Karpas-422 (cell line): Measurements from ENCODE around the gene RRN3. TPM values are rescaled to one million over a fixed set of nuclear protein-coding genes. Genes with fewer than 3 reads are reported as not detected.
"Not testable (repeated sequence)": the region's sequence is repeated elsewhere in the genome, so short reads cannot be mapped to it uniquely, and the experiment has no call there.

Experiments
- DNase-seq: peaks from one replicate; pipeline ENCODE4 v3.0.0-alpha.2; 2015
- H2AFZ ChIP-seq: fragments of 200-600 bp; sonication (generic); 2 replicates; pipeline ENCODE4 v1.6.1; 2014; ENCODE audit warnings: antibody characterized with exemption, low read length, mixed read lengths
- H3K27ac ChIP-seq: fragments of 200-600 bp; sonication (generic); 2 replicates; pipeline ENCODE4 v1.5.1; 2014; ENCODE audit warnings: mild to moderate bottlenecking, low read length, moderate library complexity
- H3K27me3 ChIP-seq: fragments of 200-600 bp; sonication (generic); 2 replicates; pipeline ENCODE4 v1.6.1; 2014; ENCODE audit warnings: low read length, mixed read lengths
- H3K36me3 ChIP-seq: fragments of 200-600 bp; sonication (generic); 2 replicates; pipeline ENCODE4 v1.6.1; 2014; ENCODE audit warnings: low read length, mixed read lengths; ENCODE audit not compliant: insufficient read depth
- H3K4me1 ChIP-seq: fragments of 200-600 bp; sonication (generic); 2 replicates; pipeline ENCODE4 v1.6.1; 2014; ENCODE audit warnings: mild to moderate bottlenecking, low read length, mixed read lengths
- H3K4me2 ChIP-seq: fragments of 200-600 bp; sonication (generic); 2 replicates; pipeline ENCODE4 v1.6.1; 2014; ENCODE audit warnings: low read length, low read depth, mild to moderate bottlenecking; ENCODE audit not compliant: poor library complexity, severe bottlenecking
- H3K4me3 ChIP-seq: fragments of 200-600 bp; sonication (generic); 2 replicates; pipeline ENCODE4 v1.5.1; 2014; ENCODE audit warnings: mild to moderate bottlenecking, antibody characterized with exemption, low read length, mixed read lengths
- H3K79me2 ChIP-seq: fragments of 200-600 bp; sonication (generic); 2 replicates; pipeline ENCODE4 v1.6.1; 2014; ENCODE audit warnings: mild to moderate bottlenecking, low read length, mixed read lengths
- H3K9ac ChIP-seq: fragments of 200-600 bp; sonication (generic); 2 replicates; pipeline ENCODE4 v1.6.0; 2014; ENCODE audit warnings: low read length
- H3K9me2 ChIP-seq: fragments of 200-600 bp; sonication (generic), shearing (Covaris generic); replicated peaks from 2 replicates; pipeline ENCODE4 v1.6.0; 2014; ENCODE audit warnings: mild to moderate bottlenecking, low read length, moderate library complexity; ENCODE audit not compliant: insufficient read depth
- H3K9me3 ChIP-seq: fragments of 300-700, 200-600 bp; sonication (generic); 2 replicates; pipeline ENCODE4 v1.6.1; 2014; ENCODE audit warnings: low read length, mixed read lengths
- H4K20me1 ChIP-seq: fragments of 200-600 bp; sonication (generic); 2 replicates; pipeline ENCODE4 v1.6.1; 2014; ENCODE audit warnings: mild to moderate bottlenecking, antibody characterized with exemption, low read length, low read depth; ENCODE audit not compliant: insufficient read depth
- small RNA-seq: library from RNA; depleted of rRNA; stranded (forward); fragments of <200 nt; gene quantifications from one replicate; pipeline ENCODE3, GENCODE V24; 2014
- total RNA-seq: library from RNA; depleted of rRNA; stranded (reverse); fragments of >200 nt; shearing (Covaris generic); gene quantifications from 2 replicates; pipeline ENCODE4 v1.2.3, GENCODE V29; 2014; ENCODE audit warnings: low replicate concordance; rRNA removed

The RRN3 gene
- total RNA-seq, 1 experiment from 2014 or later = 36.0 TPM

- H3K36me3 ChIP-seq = peaks cover 21% of the 10 kb centered on the region; the same call in 1 of the 2 replicates
- not testable (repeated sequence) for H3K4me3 ChIP-seq
Measured at GRCh38 chr16:15022194-15022593, 71.9 kb downstream of the RRN3 start.

GRCh38 chr16:15021429-15021828, 72.6 kb downstream of the RRN3 start:
- H4K20me1 ChIP-seq, H3K27me3 ChIP-seq, H3K9me2 ChIP-seq, H3K4me2 ChIP-seq, H3K4me3 ChIP-seq, H3K4me1 ChIP-seq, H3K79me2 ChIP-seq, H2AFZ ChIP-seq, H3K9me3 ChIP-seq, H3K9ac ChIP-seq, H3K27ac ChIP-seq, DNase-seq: not testable (repeated sequence)
- H3K36me3 ChIP-seq = peaks cover 21% of the 10 kb centered on the region; the same call in 1 of the 2 replicates

More at GRCh38 chr16:15022194-15022593, 71.9 kb downstream of the RRN3 start:
- DNase-seq = peak; percentile 90
- not testable (repeated sequence) for H3K9me3 ChIP-seq, H3K4me1 ChIP-seq, H3K9me2 ChIP-seq, H3K4me2 ChIP-seq, H3K79me2 ChIP-seq, H3K27ac ChIP-seq, H3K27me3 ChIP-seq, H3K9ac ChIP-seq, H2AFZ ChIP-seq, H4K20me1 ChIP-seq

GRCh38 chr16:15016951-15017580, 77.0 kb downstream of the RRN3 start:
- H3K9me2 ChIP-seq, H4K20me1 ChIP-seq, H3K9me3 ChIP-seq, H3K4me2 ChIP-seq, H3K79me2 ChIP-seq, H3K27me3 ChIP-seq, H3K27ac ChIP-seq, H3K4me1 ChIP-seq, H3K9ac ChIP-seq, H2AFZ ChIP-seq, DNase-seq, H3K4me3 ChIP-seq, H3K36me3 ChIP-seq: not testable (repeated sequence)

GRCh38 chr16:15016354-15016753, 77.7 kb downstream of the RRN3 start:
- not testable (repeated sequence) for H2AFZ ChIP-seq, H3K4me1 ChIP-seq

GRCh38 chr16:15015671-15016070, 78.4 kb downstream of the RRN3 start:
- H3K9ac ChIP-seq, H3K4me2 ChIP-seq, H4K20me1 ChIP-seq, H3K27ac ChIP-seq, H3K4me1 ChIP-seq, H3K79me2 ChIP-seq, H2AFZ ChIP-seq, H3K27me3 ChIP-seq, H3K9me2 ChIP-seq, H3K9me3 ChIP-seq, DNase-seq, H3K4me3 ChIP-seq: not testable (repeated sequence)
- peaks cover 10% of the 10 kb centered on the region; the same call in 1 of the 2 replicates for H3K36me3 ChIP-seq

More at GRCh38 chr16:15016354-15016753, 77.7 kb downstream of the RRN3 start:
- H3K27me3 ChIP-seq, H3K4me3 ChIP-seq, H3K36me3 ChIP-seq, H3K4me2 ChIP-seq, H3K79me2 ChIP-seq, DNase-seq, H4K20me1 ChIP-seq, H3K9ac ChIP-seq, H3K9me3 ChIP-seq, H3K27ac ChIP-seq, H3K9me2 ChIP-seq: not testable (repeated sequence)

- H3K9me2 ChIP-seq, H4K20me1 ChIP-seq, H3K4me3 ChIP-seq, H3K9ac ChIP-seq, H2AFZ ChIP-seq, DNase-seq, H3K4me2 ChIP-seq, H3K27me3 ChIP-seq, H3K27ac ChIP-seq, H3K9me3 ChIP-seq: not testable (repeated sequence)
- Histone ChIP-seq H3K36me3 (peaks cover 20% of the 10 kb centered on the region), H3K4me1 (peaks cover 11% of the 10 kb centered on the region), H3K79me2 (peaks cover 22% of the 10 kb centered on the region)
Measured at GRCh38 chr16:15012941-15013340, 81.1 kb downstream of the RRN3 start.

Small RNAs within 50 kb of the gene (small RNA-seq; reads per million reads assigned to genes)
- gene MIR1972-1 = not detected

Other genes with a start within 250 kb of the RRN3 start
- 44.0 and 74.1 TPM in 2 replicates for gene NPIPA1, start 156.8 kb downstream of the RRN3 start, total RNA-seq
- 58.4 and 77.6 TPM in 2 replicates for gene PDXDC1, start 119.2 kb downstream of the RRN3 start, total RNA-seq
- gene NTAN1, start 38.2 kb downstream of the RRN3 start, total RNA-seq = 16.0 and 18.4 TPM in 2 replicates